Placental pericyte (primary cell): ENCODE measurements around the gene TUSC7. TPM values are rescaled to one million over a fixed set of nuclear protein-coding genes. Genes with fewer than 3 reads are reported as not detected.

Experiments used
- total RNA-seq: library from RNA; depleted of rRNA; stranded (reverse); fragments of >200 nt; gene quantifications from 2 replicates; pipeline ENCODE4 v1.2.3, GENCODE V29; 2012

The TUSC7 gene
- total RNA-seq: not detected in 2 replicates

GRCh38 chr3:116709479-116709878 lies at the start of gene TUSC7:
Gene TUSC7, plus strand, starts transcription at chr3:116709779.

